H1 (cell line): ENCODE data around the gene RBP4. TPM values are rescaled to one million over a fixed set of nuclear protein-coding genes. Genes with fewer than 3 reads are reported as not detected.

ENCODE experiments used
- CTCF ChIP-seq, 3 experiments: IDR thresholded peaks; 1 replicate in 2 of 3; 2 replicates in 1 of 3; pipeline versions ENCODE4 v1.5.1 to v1.6.1; 2011; ENCODE audit warnings: low read length in 3 of 3, mild to moderate bottlenecking in 3 of 3, inconsistent platforms in 2 of 3, low read depth in 1 of 3, moderate library complexity in 1 of 3; ENCODE audit not compliant: insufficient read depth in 1 of 3; ENCODE audit errors: control extremely low read depth in 1 of 3
- TEAD4 ChIP-seq: IDR thresholded peaks from 2 replicates; pipeline ENCODE4 v1.6.1; 2012; ENCODE audit warnings: low read depth, low read length, inconsistent platforms, mixed read lengths
- polyA plus RNA-seq, 7 experiments: library from polyadenylated mRNA; depleted of rRNA in 3 of 7; stranded (reverse) in 5 of 7; unstranded in 2 of 7; fragments of >200 nt in 5 of 7; fragments of 200-250 nt in 2 of 7; gene quantifications; 1 replicate in 5 of 7; 2 replicates in 1 of 7; 4 replicates in 1 of 7; pipeline versions ENCODE4 v1.2.1 to v1.2.3, GENCODE V29; 2011 to 2013; ENCODE audit warnings: missing spikeins in 2 of 7, mixed read lengths in 2 of 7
- total RNA-seq: library from RNA; stranded (reverse); fragmentation: NEBNext Ultra II Directional; extraction: Animal tissue kit (Norgen Biotek cat#: 25700); gene quantifications from 2 replicates; pipeline ENCODE4 v1.2.1, GENCODE V29; 2021

RBP4 gene
- total and polyA plus RNA-seq, 2 of the 8 experiments (the other 6 are each of a cell fraction or from before 2014, with no cell fraction given): 0.42 to 0.97 TPM

GRCh38 chr10:93573051-93573909 lies 27.8 kb downstream of the RBP4 start (continued):
- no peak for TF ChIP-seq CTCF (IDR thresholded peaks at IDR 0.05; ENCODE audit: control extremely low read depth in 1 of 3, insufficient read depth in 1 of 3, low read depth in 1 of 3, low read length in 3 of 3)
- no peak for TF ChIP-seq TEAD4
- TF ChIP-seq, all 59 proteins: peak for 0
